Stimulated activated CD4-positive, alpha-beta T cell treated with anti-CD3 and anti-CD28 coated beads, Interleukin-2, amount 100 ng/mL, for 4 hours (primary cell): ENCODE measurements around the gene KRT76.

Experiments
- DNase-seq: peaks from one replicate; pipeline ENCODE4 v3.0.0-alpha.2; 2020; ENCODE audit warnings: low read depth

The KRT76 gene

DNA sequence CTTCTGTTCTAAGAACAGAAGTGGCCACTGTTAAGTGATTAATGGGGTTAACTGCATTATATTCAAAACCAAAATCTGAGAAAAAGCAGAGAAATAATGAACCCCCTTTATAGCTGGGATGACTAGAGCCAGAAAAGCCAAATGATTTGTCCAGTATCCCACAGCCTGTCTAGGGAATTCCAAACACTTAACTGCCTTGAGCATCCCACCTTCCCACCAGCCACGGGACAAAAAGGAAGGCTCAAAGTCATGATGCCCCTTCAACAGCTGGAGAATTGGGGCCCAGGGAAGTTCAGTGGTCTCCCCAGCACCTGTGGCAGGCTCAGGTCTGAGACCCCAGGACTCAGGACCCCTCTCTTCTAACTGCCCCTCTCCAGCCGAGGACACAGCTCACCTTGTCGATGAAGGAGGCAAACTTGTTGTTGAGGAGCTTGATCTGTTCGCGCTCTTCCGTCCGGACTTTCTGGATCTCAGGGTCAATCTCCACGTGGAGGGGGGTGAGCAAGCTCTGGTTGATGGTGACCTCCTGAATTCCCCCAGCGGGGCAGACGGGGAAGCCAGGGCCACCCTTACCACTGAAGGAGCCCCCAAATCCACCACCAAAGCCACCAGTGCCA, 36.2 kb upstream of the KRT76 start:
- no peak for DNase-seq

- no peak for DNase-seq
These were observed 35.6 kb upstream of the KRT76 start for GRCh38 chr12:52812749-52813148.

GRCh38 chr12:52812073-52812400, 34.9 kb upstream of the KRT76 start:
- no peak for DNase-seq

DNA sequence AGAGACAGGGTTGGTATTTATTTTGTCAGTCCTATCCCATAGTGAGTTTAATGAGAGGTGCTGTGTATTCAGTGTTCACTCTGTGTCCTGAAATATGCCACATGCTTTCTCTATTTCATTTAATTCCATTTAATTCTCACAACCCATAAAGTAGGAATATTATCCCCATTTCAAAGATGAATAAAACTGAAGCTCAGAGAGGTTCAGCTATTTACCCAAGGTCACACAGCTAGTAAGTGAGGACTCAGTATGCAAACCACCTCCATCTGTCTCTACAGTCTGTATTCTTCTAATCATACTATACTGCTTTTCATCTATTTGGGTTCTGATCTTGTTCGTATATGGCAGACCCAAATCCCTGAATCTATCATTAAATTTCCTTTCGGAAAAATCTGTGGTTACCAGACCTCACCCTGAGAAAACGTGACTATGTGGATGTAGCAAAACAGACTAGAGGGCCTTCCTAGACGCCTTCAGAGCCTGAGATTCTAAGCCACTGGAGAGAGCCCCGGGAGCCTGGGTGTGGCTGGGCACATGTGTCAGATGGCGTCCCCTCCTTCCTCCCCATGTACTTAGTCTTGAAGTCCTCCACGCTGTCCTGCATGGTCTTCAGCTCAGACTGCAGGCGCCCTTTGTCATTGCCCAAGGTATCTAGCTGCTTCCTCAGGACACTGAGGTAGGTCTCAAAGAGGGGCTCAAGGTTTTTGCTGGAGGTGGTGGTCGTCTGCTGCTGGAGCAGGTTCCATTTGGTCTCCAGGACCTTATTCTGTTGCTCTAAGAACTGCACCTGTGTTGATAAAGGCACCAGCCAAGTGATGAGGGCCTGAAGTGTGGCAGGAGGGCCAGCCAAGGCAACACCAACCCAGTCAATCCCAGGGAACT, 34.3 kb upstream of the KRT76 start:
- no peak for DNase-seq

DNA sequence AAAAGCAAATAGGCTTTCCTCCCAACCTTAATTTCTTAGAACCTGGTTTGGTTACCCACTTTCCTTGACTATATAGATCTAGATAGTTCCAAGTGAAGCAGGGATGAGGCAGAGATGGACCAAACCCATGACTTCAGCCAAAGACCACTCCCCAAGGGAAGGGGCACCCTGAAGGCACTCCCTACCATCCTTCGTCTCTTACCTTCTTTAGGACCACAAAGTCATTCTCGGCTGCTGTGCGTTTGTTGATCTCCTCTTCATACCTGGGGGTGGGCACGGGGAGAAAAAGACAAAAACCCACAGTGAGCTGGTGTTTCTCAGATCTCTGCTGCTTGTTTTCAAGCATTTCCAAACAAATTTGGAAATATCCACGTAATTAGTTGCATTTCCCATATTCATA, 33.4 kb upstream of the KRT76 start:
- no peak for DNase-seq

GRCh38 chr12:52809166-52809565, 32.0 kb upstream of the KRT76 start:
- DNase-seq, result no peak

DNA sequence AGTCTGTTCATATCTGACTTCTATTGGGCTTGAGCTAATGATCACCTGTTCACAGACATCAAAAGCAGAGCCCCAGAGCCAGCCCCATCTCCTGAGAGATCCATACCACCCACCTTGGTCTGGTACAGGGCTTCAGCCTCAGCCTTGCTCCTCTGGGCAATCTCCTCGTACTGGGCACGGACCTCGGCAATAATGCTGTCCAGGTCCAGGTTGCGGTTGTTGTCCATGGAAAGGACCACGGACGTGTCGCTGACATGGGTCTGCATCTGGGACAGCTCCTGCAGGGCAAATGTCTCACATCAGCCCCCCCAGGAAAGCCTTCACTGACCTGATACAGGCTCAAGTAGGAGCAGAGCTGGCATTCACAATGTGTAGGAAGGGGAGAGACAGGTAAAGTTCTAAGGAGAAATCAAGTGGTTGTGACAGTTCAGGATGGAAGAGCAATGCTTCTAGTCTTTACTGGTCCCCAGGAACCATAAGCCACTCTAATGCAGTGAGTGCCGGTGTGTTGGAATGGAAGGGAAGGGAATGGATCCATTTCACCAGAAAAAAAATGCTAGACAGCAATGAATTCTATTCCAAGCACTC, 31.5 kb upstream of the KRT76 start:
- no peak for DNase-seq

- DNase-seq, result no peak
These were observed 30.7 kb upstream of the KRT76 start for GRCh38 chr12:52807544-52808470.

DNA sequence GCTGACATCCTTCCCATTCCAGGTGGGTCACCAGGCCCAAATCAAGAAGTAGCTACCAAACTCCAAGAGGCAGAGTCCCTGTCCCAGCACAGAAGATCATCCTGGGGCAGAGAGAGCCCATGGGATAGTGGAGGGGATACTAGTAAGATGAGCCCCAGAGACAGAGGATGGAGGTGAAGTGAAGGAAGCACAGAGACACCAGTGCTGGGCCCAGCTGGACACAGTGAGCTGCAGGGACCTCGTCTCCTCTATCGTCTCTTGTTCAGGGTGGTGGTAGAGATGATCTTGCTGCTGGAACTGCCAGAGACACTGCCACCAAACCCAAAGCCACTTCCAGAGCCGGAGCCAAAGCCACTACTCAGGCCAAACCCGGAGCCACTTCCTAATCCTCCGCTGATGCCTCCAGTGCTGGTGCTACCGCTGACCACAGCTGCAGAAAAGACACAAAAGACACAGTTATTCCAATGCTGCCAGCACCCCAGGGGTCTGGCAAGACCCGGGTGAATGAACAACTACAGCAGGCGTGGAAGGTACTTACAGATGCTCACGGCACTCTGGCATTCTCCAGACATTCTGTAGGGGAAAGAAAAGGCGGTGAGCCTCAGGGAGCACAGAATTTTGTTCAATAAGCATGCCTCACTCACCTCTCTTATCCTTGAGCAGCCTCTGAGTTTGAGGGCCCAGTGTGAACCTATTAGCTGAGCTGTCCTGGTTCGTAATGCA, 29.8 kb upstream of the KRT76 start:
- DNase-seq, result no peak

DNA sequence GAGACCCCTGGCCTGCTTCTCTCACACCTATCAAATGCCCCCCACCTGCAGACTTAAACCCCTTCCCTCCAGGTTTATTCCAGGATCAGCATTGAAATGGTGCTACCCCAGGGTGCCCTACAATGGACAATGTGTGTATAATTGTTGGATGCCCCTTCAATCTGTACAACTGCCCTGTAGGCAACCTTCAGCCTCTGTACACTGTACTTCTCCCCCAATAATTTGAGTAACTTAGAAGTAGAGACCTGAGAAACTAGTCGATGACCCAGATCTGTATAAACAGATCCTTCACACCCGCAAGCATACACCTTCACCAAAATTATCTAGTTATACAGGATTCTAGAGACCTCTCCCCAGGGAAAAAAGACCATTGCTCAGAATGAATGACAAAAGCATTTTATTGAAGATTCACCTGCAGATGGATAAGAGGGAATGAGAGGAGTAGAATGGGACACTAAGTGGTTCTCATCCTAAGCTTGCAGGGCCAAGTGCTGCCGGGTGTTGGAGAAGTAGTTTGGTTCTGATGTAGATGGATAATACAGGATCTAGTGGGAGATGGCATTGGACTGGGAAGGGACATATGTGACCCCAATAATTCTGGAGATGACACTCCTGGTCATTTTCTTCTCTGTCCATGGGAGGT, 29.1 kb upstream of the KRT76 start:
- no peak for DNase-seq

- DNase-seq, result no peak
These were observed 28.6 kb upstream of the KRT76 start for GRCh38 chr12:52805739-52806138.

DNA sequence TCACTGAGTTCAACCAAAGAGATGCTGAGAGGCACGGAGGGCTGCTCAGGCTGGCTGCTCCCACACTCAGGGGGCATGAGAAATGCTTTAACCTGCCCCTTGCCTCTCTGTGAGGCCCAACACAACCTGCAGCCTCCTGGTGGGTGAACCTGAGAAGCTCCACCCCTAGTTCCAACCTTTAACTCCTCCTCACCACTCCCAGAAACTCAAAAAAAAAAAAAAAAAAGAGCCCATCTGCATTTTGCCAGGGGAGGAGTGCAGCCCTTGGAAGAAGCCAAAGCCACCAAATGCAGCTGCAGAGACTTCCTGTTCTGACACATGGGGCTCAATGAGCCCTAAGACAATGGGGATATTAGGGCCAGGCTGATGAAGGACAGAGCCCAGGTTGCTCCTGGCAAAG, 27.9 kb upstream of the KRT76 start:
- DNase-seq, result no peak

- DNase-seq, result no peak
These were observed 25.3 kb upstream of the KRT76 start for GRCh38 chr12:52802442-52802841.

DNA sequence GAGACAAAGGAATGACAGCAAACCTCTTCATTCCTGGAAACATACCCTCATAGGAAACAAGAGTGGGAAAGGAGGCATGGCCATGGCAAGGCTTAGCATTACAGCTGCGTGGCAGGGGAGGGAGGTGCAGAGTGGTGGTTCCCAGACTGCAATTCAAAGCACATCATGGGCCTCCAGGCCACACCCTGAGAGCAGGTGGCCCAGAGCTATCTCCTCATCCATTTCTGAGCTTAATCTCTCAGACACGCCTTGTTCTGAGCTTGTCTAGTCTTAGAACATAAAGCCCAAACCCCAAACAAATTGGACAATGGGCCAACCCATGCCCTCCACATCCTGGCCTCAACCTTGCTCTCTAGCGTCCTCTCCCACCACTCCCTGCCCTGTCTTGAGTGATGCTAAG, 24.6 kb upstream of the KRT76 start:
- DNase-seq, result no peak

GRCh38 chr12:52800259-52800917, 23.2 kb upstream of the KRT76 start:
- no peak for DNase-seq

GRCh38 chr12:52799505-52800211, 22.5 kb upstream of the KRT76 start:
- no peak for DNase-seq

- DNase-seq, result no peak
These were observed 21.7 kb upstream of the KRT76 start for GRCh38 chr12:52798671-52799504.

DNA sequence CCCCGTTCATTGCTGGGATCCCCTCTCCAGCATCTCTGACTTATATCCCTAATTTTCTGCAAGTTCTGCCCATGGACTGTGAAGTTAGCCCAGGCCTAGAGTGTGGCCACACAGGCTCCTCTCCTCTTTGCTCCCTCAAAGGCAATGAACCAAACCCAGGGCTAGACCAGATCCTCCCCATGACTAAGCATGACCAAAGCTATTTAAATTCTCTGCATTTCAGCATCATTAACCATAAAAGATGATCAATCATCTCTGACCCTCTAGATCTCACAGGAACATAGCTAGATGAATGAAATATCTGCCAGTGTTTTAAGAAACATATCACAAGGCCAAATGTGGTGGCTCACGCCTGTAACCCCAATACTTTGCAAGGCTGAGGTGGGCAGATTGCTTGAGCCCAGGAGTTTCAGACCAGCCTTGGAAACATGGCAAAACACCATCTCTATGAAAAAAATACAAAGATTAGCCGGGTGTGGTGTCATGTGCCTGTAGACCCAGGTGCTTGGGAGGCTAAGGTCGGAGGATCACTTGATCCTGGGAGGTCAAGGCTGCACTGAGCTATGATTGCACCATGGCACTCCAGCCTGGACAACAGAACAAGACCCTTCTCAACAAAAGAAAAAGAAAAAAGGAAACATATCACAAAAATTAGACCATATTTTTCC, 21.0 kb upstream of the KRT76 start:
- DNase-seq, result no peak

DNA sequence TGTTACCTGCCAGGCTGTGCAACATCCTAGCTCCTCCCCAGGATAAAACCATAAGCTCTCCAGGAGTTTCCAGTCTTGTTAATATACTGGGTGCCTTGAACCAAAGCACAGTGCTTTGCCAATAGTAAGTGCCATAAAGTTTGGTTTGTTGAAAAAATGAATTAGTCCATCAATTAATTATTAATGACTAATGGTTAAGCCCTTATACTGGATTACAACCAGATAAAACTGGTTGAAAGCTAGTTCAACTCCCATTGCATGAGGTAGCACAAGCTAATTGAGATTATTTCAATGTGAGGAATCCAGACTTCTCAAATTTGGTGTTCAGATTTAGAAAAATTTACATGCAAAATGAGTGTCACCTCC, 20.4 kb upstream of the KRT76 start:
- no peak for DNase-seq
